Trophoblast cell (in vitro differentiated cells and primary cell): ENCODE measurements around the gene NSRP1.

Experiments
- DNase-seq, 2 donors: peaks; one replicate each; pipeline ENCODE4 v3.0.0-alpha.2; 2016
- H2AFZ ChIP-seq: 2 replicates; pipeline ENCODE4 v1.6.1; 2013; ENCODE audit warnings: low read length, moderate library complexity, mild to moderate bottlenecking; ENCODE audit not compliant: insufficient read depth, poor library complexity
- H2AK5ac ChIP-seq: 2 replicates; pipeline ENCODE4 v1.6.1; 2013; ENCODE audit warnings: mild to moderate bottlenecking, low read length
- H2BK120ac ChIP-seq: 2 replicates; pipeline ENCODE4 v1.6.1; 2013; ENCODE audit warnings: low read length, mild to moderate bottlenecking, moderate library complexity; ENCODE audit not compliant: insufficient read depth, poor library complexity
- H2BK12ac ChIP-seq: 2 replicates; pipeline ENCODE4 v1.6.1; 2013; ENCODE audit warnings: mild to moderate bottlenecking, low read length, moderate library complexity
- H2BK5ac ChIP-seq: 2 replicates; pipeline ENCODE4 v1.6.1; 2013; ENCODE audit warnings: low read length, low read depth, moderate library complexity, mild to moderate bottlenecking; ENCODE audit not compliant: poor library complexity
- H3K14ac ChIP-seq: 2 replicates; pipeline ENCODE4 v1.6.1; 2013; ENCODE audit warnings: mild to moderate bottlenecking, low read length
- H3K18ac ChIP-seq: 2 replicates; pipeline ENCODE4 v1.6.1; 2013; ENCODE audit warnings: mild to moderate bottlenecking, low read length
- H3K23ac ChIP-seq: 2 replicates; pipeline ENCODE4 v1.6.1; 2013; ENCODE audit warnings: low read length
- H3K27ac ChIP-seq: 2 replicates; pipeline ENCODE4 v1.5.1; 2013; ENCODE audit warnings: low read depth, mild to moderate bottlenecking, inconsistent platforms, low read length, moderate library complexity
- H3K27me3 ChIP-seq: 2 replicates; pipeline ENCODE4 v1.6.1; 2013; ENCODE audit warnings: inconsistent platforms, mild to moderate bottlenecking, low read length, moderate library complexity; ENCODE audit not compliant: insufficient read depth
- H3K36me3 ChIP-seq, 2 experiments: 1 replicate in 1 of 2; 2 replicates in 1 of 2; pipeline ENCODE4 v1.6.1; 2013; ENCODE audit warnings: low read length in 2 of 2, mild to moderate bottlenecking in 2 of 2, moderate library complexity in 1 of 2; ENCODE audit not compliant: insufficient read depth in 2 of 2, control insufficient read depth in 1 of 2
- H3K4ac ChIP-seq: 2 replicates; pipeline ENCODE4 v1.6.1; 2013; ENCODE audit warnings: low read depth, mild to moderate bottlenecking, low read length, moderate library complexity
- H3K4me1 ChIP-seq, 2 experiments: 1 replicate in 1 of 2; 2 replicates in 1 of 2; pipeline ENCODE4 v1.6.1; 2013; ENCODE audit warnings: low read length in 2 of 2, mild to moderate bottlenecking in 2 of 2, moderate library complexity in 1 of 2; ENCODE audit not compliant: insufficient read depth in 2 of 2, control insufficient read depth in 1 of 2
- H3K4me2 ChIP-seq: 2 replicates; pipeline ENCODE4 v1.6.1; 2013; ENCODE audit warnings: inconsistent platforms, mild to moderate bottlenecking, low read length, moderate library complexity
- H3K4me3 ChIP-seq: 2 replicates; pipeline ENCODE4 v1.5.1; 2013; ENCODE audit warnings: mild to moderate bottlenecking, low read depth, low read length, inconsistent platforms
- H3K79me1 ChIP-seq: one replicate; pipeline ENCODE4 v1.6.1; 2013; ENCODE audit warnings: low read length
- H3K79me2 ChIP-seq: 2 replicates; pipeline ENCODE4 v1.6.1; 2013; ENCODE audit warnings: low read length, mild to moderate bottlenecking; ENCODE audit not compliant: control insufficient read depth, insufficient read depth, poor library complexity
- H3K9ac ChIP-seq: 2 replicates; pipeline ENCODE4 v1.6.1; 2013; ENCODE audit warnings: mild to moderate bottlenecking, low read length
- H3K9me3 ChIP-seq: 2 replicates; pipeline ENCODE4 v1.6.1; 2013; ENCODE audit warnings: low read depth, mild to moderate bottlenecking, control low read depth, inconsistent platforms, low read length; ENCODE audit not compliant: insufficient read depth
- H4K12ac ChIP-seq: 2 replicates; pipeline ENCODE4 v1.6.1; 2013; ENCODE audit warnings: low read depth, mild to moderate bottlenecking, low read length, moderate library complexity
- H4K8ac ChIP-seq: 2 replicates; pipeline ENCODE4 v1.6.1; 2013; ENCODE audit warnings: low read depth, mild to moderate bottlenecking, low read length, moderate library complexity
- H4K91ac ChIP-seq: one replicate; pipeline ENCODE4 v1.6.1; 2013; ENCODE audit warnings: low read depth, mild to moderate bottlenecking, low read length, moderate library complexity
- WGBS: extraction: QIAGEN DNeasy Blood & Tissue Kit; methylation state at CpG from one replicate; pipeline ENCODE4 v1.1.7; 2013; ENCODE audit warnings: missing lambda C conversion rate; ENCODE audit not compliant: insufficient read length, insufficient coverage; ENCODE audit errors: extremely low coverage; 5-methylcytosine and 5-hydroxymethylcytosine counted together

The NSRP1 gene

DNA sequence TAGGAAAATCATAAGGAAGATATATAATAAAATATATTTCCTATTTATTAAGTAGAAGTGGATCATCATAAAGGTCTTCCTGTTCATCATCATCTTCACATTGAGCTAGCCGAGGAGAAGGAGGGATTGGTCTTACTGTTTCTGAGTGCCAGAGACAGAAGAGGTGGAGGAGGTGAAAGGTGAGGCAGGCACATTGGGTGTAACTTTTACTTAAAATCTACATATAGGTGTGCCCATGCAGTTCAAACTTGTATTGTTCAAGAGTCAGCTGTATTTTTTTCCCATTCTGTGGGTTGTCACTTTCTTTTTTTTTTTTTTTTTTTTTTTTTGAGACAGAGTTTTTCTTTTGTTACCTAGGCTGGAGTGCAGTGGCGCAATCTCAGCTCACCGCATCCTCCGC is 34.9 kb downstream of the NSRP1 start:
- Histone ChIP-seq H3K9ac (no peak overlapping the region), H3K4ac (no peak overlapping the region), H3K4me1 (no peaks in the 10 kb centered on the region), H4K8ac (no peak overlapping the region), H3K4me2 (no peak overlapping the region), H3K36me3 (peaks cover 0 to 1% of the 10 kb centered on the region in 2 experiments), H3K79me1 (no peaks in the 10 kb centered on the region), H3K18ac (no peak overlapping the region), H3K14ac (no peak overlapping the region), H3K79me2 (no peaks in the 10 kb centered on the region), H4K12ac (no peak overlapping the region), H3K27ac (no peak overlapping the region), H2BK12ac (no peak overlapping the region), H2AFZ (no peak overlapping the region), H4K91ac (no peak overlapping the region), H3K27me3 (no peaks in the 10 kb centered on the region), H2AK5ac (no peak overlapping the region), H3K23ac (no peak overlapping the region), H3K4me3 (no peak overlapping the region), H2BK120ac (no peak overlapping the region), H2BK5ac (no peak overlapping the region), H3K9me3 (no peaks in the 10 kb centered on the region)
- no CpG with 5 or more reads among the region's 4 CpGs for WGBS
- no peak for DNase-seq

DNA sequence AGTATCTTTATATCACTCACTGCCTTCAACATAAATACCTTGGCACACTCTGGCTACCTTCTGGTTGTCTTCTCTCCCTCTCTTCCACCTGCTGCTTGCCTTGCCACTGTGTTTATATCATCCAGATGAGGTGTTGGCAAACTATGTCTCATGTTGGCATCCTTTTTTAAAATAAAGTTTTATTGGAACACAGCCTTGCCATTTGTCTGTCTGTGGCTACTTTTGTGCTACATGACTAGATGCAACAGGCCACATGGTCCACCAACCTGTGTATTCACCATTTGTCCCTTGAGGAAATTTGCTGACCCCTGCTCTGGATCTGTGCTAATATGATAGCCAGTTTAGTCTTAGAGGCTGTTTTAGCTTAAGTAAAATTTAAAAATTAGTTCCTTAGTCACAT is 36.8 kb downstream of the NSRP1 start:
- Histone ChIP-seq H3K9me3 (no peaks in the 10 kb centered on the region), H3K9ac (no peak overlapping the region), H3K36me3 (peaks cover 0 to 4% of the 10 kb centered on the region in 2 experiments), H3K79me1 (no peaks in the 10 kb centered on the region), H4K12ac (no peak overlapping the region), H3K27me3 (no peaks in the 10 kb centered on the region), H3K4me3 (no peak overlapping the region), H4K91ac (no peak overlapping the region), H4K8ac (no peak overlapping the region), H2BK5ac (no peak overlapping the region), H2AFZ (no peak overlapping the region), H3K18ac (no peak overlapping the region), H2BK12ac (no peak overlapping the region), H2AK5ac (no peak overlapping the region), H3K14ac (no peak overlapping the region), H3K27ac (no peak overlapping the region), H3K79me2 (no peaks in the 10 kb centered on the region), H2BK120ac (no peak overlapping the region), H3K23ac (no peak overlapping the region), H3K4me1 (no peaks in the 10 kb centered on the region), H3K4ac (no peak overlapping the region), H3K4me2 (no peak overlapping the region)
- DNase-seq = no peak

DNA sequence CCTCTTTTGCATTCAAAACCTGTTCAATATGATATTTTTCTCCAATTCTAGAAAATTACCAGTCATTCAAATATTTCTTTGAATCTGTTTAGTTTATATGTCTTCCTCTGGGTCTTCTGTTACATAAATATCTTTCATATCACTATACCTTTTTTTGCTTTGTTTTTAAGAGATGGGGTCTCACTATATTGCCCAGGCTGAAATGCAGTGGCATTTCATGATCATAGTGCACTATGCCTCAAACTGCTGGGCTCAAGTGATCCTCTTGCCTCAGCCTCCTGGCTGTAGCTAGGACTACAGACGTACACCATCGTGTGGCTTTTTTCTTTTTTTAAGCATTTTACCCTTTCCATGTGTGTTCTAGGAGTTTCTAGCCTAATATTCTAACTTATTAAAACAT is 38.8 kb downstream of the NSRP1 start:
- no peak overlapping the region for H2BK5ac ChIP-seq
- DNase-seq = no peak
- H3K4me2 ChIP-seq = no peak overlapping the region
- H3K9me3 ChIP-seq = no peaks in the 10 kb centered on the region
- H3K36me3 ChIP-seq = peaks cover 0 to 4% of the 10 kb centered on the region in 2 experiments
- no peak overlapping the region for H3K4me3 ChIP-seq
- H4K91ac ChIP-seq = no peak overlapping the region
- H2BK12ac ChIP-seq = no peak overlapping the region
- no peak overlapping the region for H2BK120ac ChIP-seq
- H2AK5ac ChIP-seq = no peak overlapping the region
- H3K27ac ChIP-seq = no peak overlapping the region
- H3K4ac ChIP-seq = no peak overlapping the region
- H3K79me2 ChIP-seq = no peaks in the 10 kb centered on the region
- no peak overlapping the region for H2AFZ ChIP-seq
- no peak overlapping the region for H3K18ac ChIP-seq
- no peaks in the 10 kb centered on the region for H3K4me1 ChIP-seq
- H3K9ac ChIP-seq = no peak overlapping the region
- no peaks in the 10 kb centered on the region for H3K79me1 ChIP-seq
- WGBS = no CpG with 5 or more reads among the region's 2 CpGs
- no peak overlapping the region for H4K12ac ChIP-seq
- no peak overlapping the region for H4K8ac ChIP-seq
- no peak overlapping the region for H3K23ac ChIP-seq
- H3K27me3 ChIP-seq = no peaks in the 10 kb centered on the region
- H3K14ac ChIP-seq = no peak overlapping the region

DNA sequence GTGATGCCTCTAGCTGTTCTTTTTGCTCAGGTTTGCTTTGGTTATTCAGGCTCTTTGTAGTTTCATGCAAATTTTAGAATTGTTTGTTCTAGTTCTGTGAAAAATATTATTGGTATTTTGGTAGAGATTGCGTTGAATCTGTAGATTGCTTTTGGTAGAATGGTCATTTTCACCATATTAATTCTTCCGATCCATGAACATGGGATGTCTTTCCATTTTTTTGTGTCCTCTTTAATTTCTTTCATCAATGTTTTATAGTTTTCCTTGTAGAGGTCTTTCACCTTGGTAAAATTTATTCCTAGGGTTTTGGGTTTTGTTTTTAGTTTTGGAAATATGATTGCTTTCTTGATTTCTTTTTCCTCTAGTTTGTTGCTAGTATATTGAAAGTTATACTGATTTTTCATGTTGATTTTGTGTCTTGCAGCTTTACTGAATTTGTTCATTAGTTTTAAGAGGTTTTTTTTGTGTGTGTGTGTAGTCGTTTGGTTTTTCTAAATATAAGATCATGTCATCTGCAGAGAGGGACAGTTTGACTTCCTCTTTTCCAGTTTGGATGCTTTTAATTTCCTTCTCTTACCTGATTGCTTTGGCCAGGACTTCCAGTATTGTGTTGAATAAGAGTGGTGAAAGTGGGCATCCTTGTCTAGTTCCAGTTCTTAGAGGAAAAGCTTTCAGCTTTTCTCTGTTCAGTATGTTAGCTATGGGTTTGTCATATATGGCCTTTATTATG is 42.4 kb downstream of the NSRP1 start:
- Histone ChIP-seq H3K18ac (no peak overlapping the region), H3K4ac (no peak overlapping the region), H3K23ac (no peak overlapping the region), H3K4me2 (no peak overlapping the region), H3K27me3 (no peaks in the 10 kb centered on the region), H3K79me2 (no peaks in the 10 kb centered on the region), H2AK5ac (no peak overlapping the region), H2AFZ (no peak overlapping the region), H2BK5ac (no peak overlapping the region), H3K4me3 (no peak overlapping the region), H3K27ac (no peak overlapping the region), H3K4me1 (no peaks in the 10 kb centered on the region), H3K36me3 (peaks cover 2 to 5% of the 10 kb centered on the region in 2 experiments), H4K8ac (no peak overlapping the region), H3K14ac (no peak overlapping the region), H3K79me1 (no peaks in the 10 kb centered on the region), H4K91ac (no peak overlapping the region), H4K12ac (no peak overlapping the region), H3K9ac (no peak overlapping the region), H2BK120ac (no peak overlapping the region), H3K9me3 (no peaks in the 10 kb centered on the region), H2BK12ac (no peak overlapping the region)
- DNase-seq = no peak
- WGBS = no CpG with 5 or more reads among the region's 3 CpGs
